K562 (cell line): ENCODE data around the gene MDM1. TPM values are rescaled to one million over a fixed set of nuclear protein-coding genes. Genes with fewer than 3 reads are reported as not detected.

Source experiments
- ATAC-seq: fragments of 200-7000 bp; cut with Tn5 transposase; 3 replicates; pipeline ENCODE4 v1.9.1; 2020; ENCODE audit warnings: moderate library complexity
- BruUV-seq: library from RNA; stranded (reverse); fragments of 400-500 nt; replicated peaks from 2 replicates; lab custom pipeline; 2021; lab: Mats Ljungman, UMichigan
- CTCF ChIA-PET: fragments of 300-600 bp; formaldehyde crosslinking; extraction: SDS; loops from one replicate; lab custom pipeline; 2021; ENCODE audit warnings: low intra/inter-chr PET ratio; lab: Yijun Ruan, JAX
- POLR2A ChIA-PET: fragments of 300-600, 350-650 bp; sonication (Branson Sonifier 250); formaldehyde crosslinking; extraction: SDS; loops from one replicate; lab custom pipeline; 2021; ENCODE audit warnings: antibody characterized with exemption, inconsistent platforms; lab: Yijun Ruan, JAX
- DNase-seq, 4 experiments: peaks; one replicate each; pipeline versions ENCODE4 v3.0.0 to v3.0.0-alpha.2; 2011 to 2018; ENCODE audit warnings: low spot score in 3 of 4, mixed read lengths in 3 of 4; ENCODE audit errors: extremely low read depth in 1 of 4
- FAIRE-seq: peaks from 2 replicates; lab custom pipeline; 2011; peaks lifted over from hg19 to GRCh38; lab: Jason Lieb, UNC
- H2AFZ ChIP-seq: 2 replicates; pipeline ENCODE4 v1.6.0; 2011; ENCODE audit warnings: low read depth, low read length, control low read depth, inconsistent platforms
- H3K27ac ChIP-seq: fragments of 200-600 bp; 3 replicates; pipeline ENCODE4 v1.8.0; 2011; ENCODE audit warnings: low read depth, mild to moderate bottlenecking, control low read depth, inconsistent platforms, low read length, moderate library complexity, mixed read lengths; ENCODE audit errors: extremely low read depth
- H3K27me3 ChIP-seq, 2 experiments: fragments of 300-600 bp in 1 of 2; 2 replicates in 1 of 2; 3 replicates in 1 of 2; pipeline versions ENCODE4 v1.6.0 to v1.8.0; 2011; ENCODE audit warnings: inconsistent platforms in 2 of 2, low read length in 2 of 2, mild to moderate bottlenecking in 1 of 2, mixed read lengths in 1 of 2, moderate library complexity in 1 of 2; ENCODE audit not compliant: control insufficient read depth in 2 of 2, insufficient read depth in 2 of 2
- H3K36me3 ChIP-seq: fragments of 300-600 bp; 3 replicates; pipeline ENCODE4 v1.8.0; 2011; ENCODE audit warnings: mild to moderate bottlenecking, low read length, inconsistent platforms; ENCODE audit not compliant: control insufficient read depth, insufficient read depth
- H3K4me1 ChIP-seq, 2 experiments: fragments of 200-600 bp in 1 of 2; replicated peaks in 1 of 2; 2 replicates in 1 of 2; 3 replicates in 1 of 2; pipeline versions ENCODE4 v1.5.1 to v1.8.0; 2011; ENCODE audit warnings: inconsistent platforms in 2 of 2, low read length in 2 of 2, mild to moderate bottlenecking in 1 of 2, mixed read lengths in 1 of 2, moderate library complexity in 1 of 2; ENCODE audit not compliant: control insufficient read depth in 2 of 2, insufficient read depth in 2 of 2
- H3K4me2 ChIP-seq: 2 replicates; pipeline ENCODE4 v1.6.1; 2011; ENCODE audit warnings: low read length, control low read depth, inconsistent platforms, mixed read lengths; ENCODE audit not compliant: insufficient read depth
- H3K4me3 ChIP-seq: fragments of 200-600 bp; sonication (generic), shearing (Covaris generic); 2 replicates; pipeline ENCODE4 v1.5.1; 2016; ENCODE audit warnings: control low read depth, inconsistent platforms
- H3K79me2 ChIP-seq: fragments of 200-600 bp; 3 replicates; pipeline ENCODE4 v1.8.0; 2011; ENCODE audit warnings: low read length, inconsistent platforms; ENCODE audit not compliant: control insufficient read depth, insufficient read depth
- H3K9ac ChIP-seq, 2 experiments: 2 replicates each; pipeline versions ENCODE4 v1.6.0 to v1.6.1; 2011; ENCODE audit warnings: low read depth in 2 of 2, low read length in 2 of 2, control low read depth in 1 of 2, inconsistent platforms in 1 of 2, mild to moderate bottlenecking in 1 of 2, mixed read lengths in 1 of 2; ENCODE audit not compliant: insufficient read depth in 1 of 2
- H3K9me1 ChIP-seq: one replicate; pipeline ENCODE4 v1.6.0; 2011; ENCODE audit warnings: inconsistent platforms, mild to moderate bottlenecking, low read length, moderate library complexity; ENCODE audit not compliant: control insufficient read depth, insufficient read depth
- H3K9me3 ChIP-seq: replicated peaks from 2 replicates; pipeline ENCODE4 v1.5.1; 2011; ENCODE audit warnings: low read depth, low read length, inconsistent platforms; ENCODE audit not compliant: control insufficient read depth, insufficient read depth
- H4K20me1 ChIP-seq: replicated peaks from 2 replicates; pipeline ENCODE4 v1.6.1; 2011; ENCODE audit warnings: low read length, inconsistent platforms, mixed read lengths; ENCODE audit not compliant: control insufficient read depth, insufficient read depth
- CBX3 ChIP-seq, 2 experiments: IDR thresholded peaks; 1 replicate in 1 of 2; 2 replicates in 1 of 2; pipeline ENCODE4 v1.6.1; 2012; ENCODE audit warnings: inconsistent platforms in 2 of 2, low read length in 2 of 2, borderline replicate concordance in 1 of 2, control low read depth in 1 of 2
- CCAR2 ChIP-seq: fragments of 200-400 bp; formaldehyde crosslinking; IDR thresholded peaks from 2 replicates; pipeline ENCODE4 v1.6.1; 2017; ENCODE audit warnings: mild to moderate bottlenecking, low read depth, low read length
- CEBPB ChIP-seq: fragments of 450-650 bp; IDR thresholded peaks from 2 replicates; pipeline ENCODE4 v1.6.1; 2016; ENCODE audit warnings: missing genetic modification characterization, missing compliant biosample characterization
- ELF2 ChIP-seq: fragments of 250-450 bp; sonication (Bioruptor Pico); IDR thresholded peaks from 2 replicates; pipeline ENCODE4 v1.5.0; 2021; ENCODE audit warnings: mild to moderate bottlenecking
- NCOA6 ChIP-seq: fragments of 450-650 bp; IDR thresholded peaks from 2 replicates; pipeline ENCODE4 v1.6.1; 2017; ENCODE audit warnings: mild to moderate bottlenecking
- NR4A1 ChIP-seq, 2 experiments: fragments of 250-450 bp in 1 of 2; fragments of 450-650 bp in 1 of 2; sonication (Bioruptor Pico) in 1 of 2; IDR thresholded peaks; 2 replicates each; pipeline versions ENCODE4 v1.4.0 to v1.6.1; 2016 to 2020; ENCODE audit warnings: mild to moderate bottlenecking in 2 of 2, missing compliant biosample characterization in 1 of 2, missing genetic modification characterization in 1 of 2, moderate library complexity in 1 of 2
- POLR2H ChIP-seq: IDR thresholded peaks from 2 replicates; pipeline ENCODE4 v1.6.1; 2016; ENCODE audit warnings: missing genetic modification characterization, low read depth, mild to moderate bottlenecking, control low read depth, missing compliant biosample characterization, moderate library complexity
- PRMT5 ChIP-seq: sonication (generic); formaldehyde crosslinking; IDR thresholded peaks from 2 replicates; pipeline ENCODE4 v1.5.0; 2020; ENCODE audit warnings: missing genetic modification reagents
- SAFB ChIP-seq: fragments of 200-400 bp; formaldehyde crosslinking; IDR thresholded peaks from 2 replicates; pipeline ENCODE4 v1.6.1; 2017; ENCODE audit warnings: low read depth, low read length, borderline replicate concordance
- SMAD4 ChIP-seq: fragments of 250-450 bp; sonication (Bioruptor Pico); conservative IDR thresholded peaks from 2 replicates; pipeline ENCODE4 v1.8.0; 2021; ENCODE audit warnings: inconsistent platforms, mild to moderate bottlenecking, moderate library complexity
- TARDBP ChIP-seq: fragments of 450-650 bp; IDR thresholded peaks from 2 replicates; pipeline ENCODE4 v1.6.1; 2016
- TEAD2 ChIP-seq: fragments of 450-650 bp; IDR thresholded peaks from 2 replicates; pipeline ENCODE4 v1.6.1; 2016; ENCODE audit warnings: missing genetic modification characterization, control low read depth, missing compliant biosample characterization
- ZNF175 ChIP-seq: fragments of 200-800 bp; sonication (Bioruptor generic); IDR thresholded peaks from 2 replicates; pipeline ENCODE4 v1.6.1; 2016; ENCODE audit warnings: low read depth, mild to moderate bottlenecking, missing genetic modification characterization, missing compliant biosample characterization
- ZNF277 ChIP-seq: fragments of 250-450 bp; sonication (Bioruptor Pico); IDR thresholded peaks from 2 replicates; pipeline ENCODE4 v1.8.0; 2022; ENCODE audit warnings: inconsistent platforms, mild to moderate bottlenecking, moderate library complexity, borderline replicate concordance
- ZNF551 ChIP-seq: fragments of 250-450 bp; sonication (Bioruptor Pico); IDR thresholded peaks from 2 replicates; pipeline ENCODE4 v1.5.0; 2021; ENCODE audit warnings: mild to moderate bottlenecking, moderate library complexity
- WGBS: fragments of 100-300 bp; shearing (Covaris generic); methylation state at CpG from one replicate; pipeline ENCODE4 v1.1.6; 2016; ENCODE audit warnings: low coverage, mixed read lengths; ENCODE audit not compliant: insufficient coverage; ENCODE audit errors: missing lambda C conversion rate; 5-methylcytosine and 5-hydroxymethylcytosine counted together
- in situ Hi-C: fragments of 300-500 bp; cut with MboI; formaldehyde crosslinking; loops from 4 replicates; pipeline ENCODE4 v1.15.0; 2018; ENCODE audit warnings: inconsistent platforms, mixed read lengths
- intact Hi-C: fragments of 100-400 bp; cut with micrococcal nuclease; formaldehyde crosslinking; loops from 2 replicates; pipeline ENCODE4 v1.14.2; 2022
- polyA plus RNA-seq, 8 experiments: library from polyadenylated mRNA; depleted of rRNA in 4 of 8; stranded (reverse) in 5 of 8; unstranded in 3 of 8; fragments of >200 nt; fragmentation: Nextera tagmentation in 2 of 8; fragmentation: Illumina TruSeq in 1 of 8; extraction: Ambion mirVana in 2 of 8; extraction: Trizol in 1 of 8; gene quantifications; 2 replicates each; pipeline versions ENCODE4 v1.2.1 to v1.2.3, GENCODE V29; 2011 to 2014; ENCODE audit warnings: inconsistent platforms in 1 of 8, missing spikeins in 1 of 8
- total RNA-seq, 7 experiments: library from RNA; depleted of rRNA in 6 of 7; stranded (reverse); fragments of >200 nt in 6 of 7; fragmentation: Illumina TruSeq in 2 of 7; extraction: Trizol in 2 of 7; gene quantifications; 2 replicates each; pipeline versions ENCODE4 v1.2.1 to v1.2.3, GENCODE V29; 2011 to 2021; ENCODE audit warnings: low replicate concordance in 1 of 7

Gene MDM1
- total and polyA plus RNA-seq, 9 of the 15 experiments (the other 6 are each of a cell fraction or from before 2014, with no cell fraction given): 7.5 to 16.8 (median 13.1) TPM

- H2AFZ ChIP-seq: no peak overlapping the region
- H3K9me1 ChIP-seq: no peaks in the 10 kb centered on the region
- POLR2A ChIA-PET: interaction anchor here (1.0 kb wide), 1 partner anchor 17 kb away, joined by 6 read pairs; no protein-coding TSS in a partner anchor
- no peak overlapping the region for H3K4me2 ChIP-seq
- H3K4me3 ChIP-seq: no peak overlapping the region
- in situ Hi-C loops (loop anchor here (5.0 kb wide), 1 partner anchor 83 kb away; the partner anchor contains the start of gene IL26), intact Hi-C loops (no loop called here)
- no peaks in the 10 kb centered on the region for H3K79me2 ChIP-seq
- FAIRE-seq (no peak), ATAC-seq (no peak), DNase-seq (no peak)
- H3K9me3 ChIP-seq: no peaks in the 10 kb centered on the region
- 45% methylated on average over 2 of the region's 2 CpGs for WGBS
- no peaks in the 10 kb centered on the region for H3K4me1 ChIP-seq
- no peak overlapping the region for H3K9ac ChIP-seq
- peaks cover 15% of the 10 kb centered on the region for H3K36me3 ChIP-seq
- no peaks in the 10 kb centered on the region for H3K27me3 ChIP-seq
- H4K20me1 ChIP-seq: no peaks in the 10 kb centered on the region
- CTCF ChIA-PET: no interaction called here
- H3K27ac ChIP-seq: no peak overlapping the region
- no TSS peak for BruUV-seq
- no peak for TF ChIP-seq PRMT5 (CRISPR knock-in tag)
- no peak for TF ChIP-seq CCAR2
- no peak for TF ChIP-seq ELF2
- no peak for TF ChIP-seq NR4A1 (CRISPR knock-in tag; IDR thresholded peaks at IDR 0.05)
- no peak for TF ChIP-seq NR4A1 (tag; IDR thresholded peaks at IDR 0.05)
- no peak for TF ChIP-seq POLR2H (tag)
- TF ChIP-seq ZNF175 (CRISPR knock-in tag): no peak
- TF ChIP-seq SMAD4: no peak
- no peak for TF ChIP-seq NCOA6
- no peak for TF ChIP-seq ZNF551 (CRISPR knock-in tag)
- TF ChIP-seq TARDBP: no peak
- no peak for TF ChIP-seq CBX3 (IDR thresholded peaks at IDR 0.05; ENCODE audit: borderline replicate concordance in 1 of 2, low read length in 2 of 2)
- TF ChIP-seq TEAD2 (tag): no peak
- TF ChIP-seq ZNF277 (CRISPR knock-in tag): no peak
- TF ChIP-seq SAFB: no peak
- no peak for TF ChIP-seq CEBPB (tag)
Observed at GRCh38 chr12:68310370-68310769, 21.8 kb downstream of the MDM1 start.
